ENCODE results near the gene SRP19. TPM values are rescaled to one million over a fixed set of nuclear protein-coding genes. Genes with fewer than 3 reads are reported as not detected.

SRP19 gene
- total and polyA plus RNA-seq, 9 of the 15 experiments (the other 6 are each of a cell fraction or from before 2014, with no cell fraction given) = 52.3 to 357 (median 146) TPM

- CTCF ChIA-PET (ENCODE audit: low intra/inter-chr PET ratio) = no interaction called here
- H3K36me3 ChIP-seq (ENCODE audit: control insufficient read depth, insufficient read depth, low read length) = peaks cover 55% of the 10 kb centered on the region; the same call in 2 of the 3 replicates
- no peak for TF ChIP-seq TBP (optimal IDR thresholded peaks at IDR 0.05; ENCODE audit: low read depth, low read length)
- no peak for TF ChIP-seq ZNF280A (IDR thresholded peaks at IDR 0.05; ENCODE audit: low read depth, partially characterized antibody)
- no peak for TF ChIP-seq HMBOX1 (IDR thresholded peaks at IDR 0.05)
- no peak for TF ChIP-seq EP400 (IDR thresholded peaks at IDR 0.05)
- no peak for TF ChIP-seq BRF2 (IDR thresholded peaks at IDR 0.05; ENCODE audit: borderline replicate concordance, insufficient read depth, insufficient read length)
- no peak for TF ChIP-seq ZNF592 (IDR thresholded peaks at IDR 0.05)
- TF ChIP-seq ZNF274 (IDR thresholded peaks at IDR 0.05; ENCODE audit: borderline replicate concordance, low read depth, low read length) = no peak
- TF ChIP-seq PHF20 (IDR thresholded peaks at IDR 0.05; ENCODE audit: partially characterized antibody) = no peak
- TF ChIP-seq RAD51 (IDR thresholded peaks at IDR 0.05; ENCODE audit: borderline replicate concordance, low read depth) = no peak
- no peak for TF ChIP-seq NFIC (IDR thresholded peaks at IDR 0.05)
- no peak for TF ChIP-seq FOXA1 (IDR thresholded peaks at IDR 0.05; ENCODE audit: borderline replicate concordance)
- no peak for TF ChIP-seq ARHGAP35 (IDR thresholded peaks at IDR 0.05; ENCODE audit: partially characterized antibody)
- no peak for TF ChIP-seq ATF2 (CRISPR knock-in tag; IDR thresholded peaks at IDR 0.05)
Measured at GRCh38 chr5:112886975-112887374, 25.9 kb downstream of the SRP19 start.

More at GRCh38 chr5:112886975-112887374, 25.9 kb downstream of the SRP19 start:
- H3K9me3 ChIP-seq (replicated peaks; ENCODE audit: control insufficient read depth, insufficient read depth, low read depth, low read length) = no peaks in the 10 kb centered on the region
- ATAC-seq = no peak
- in situ Hi-C loops (cut with MboI) = no loop called here
- H3K4me2 ChIP-seq (ENCODE audit: insufficient read depth, low read length) = no peak overlapping the region
- H2AFZ ChIP-seq (ENCODE audit: low read depth, low read length) = no peak overlapping the region
- H3K27me3 ChIP-seq (ENCODE audit: control insufficient read depth in 2 of 2, insufficient read depth in 2 of 2, low read length in 2 of 2) = no peaks in the 10 kb centered on the region
- 93% methylated on average over 4 of the region's 4 CpGs for WGBS (ENCODE audit: insufficient coverage, low coverage, missing lambda C conversion rate)
- H3K27ac ChIP-seq (ENCODE audit: extremely low read depth, low read depth, low read length) = no peak overlapping the region
- H3K79me2 ChIP-seq (ENCODE audit: control insufficient read depth, insufficient read depth, low read length) = no peaks in the 10 kb centered on the region
- no peak for FAIRE-seq
- no peaks in the 10 kb centered on the region for H4K20me1 ChIP-seq (replicated peaks; ENCODE audit: control insufficient read depth, insufficient read depth, low read length)
- H3K4me3 ChIP-seq = no peak overlapping the region
- no peaks in the 10 kb centered on the region for H3K4me1 ChIP-seq (replicated peaks in 1 of 2; ENCODE audit: control insufficient read depth in 2 of 2, insufficient read depth in 2 of 2, low read length in 2 of 2)
- no peak overlapping the region for H3K9ac ChIP-seq (ENCODE audit: insufficient read depth in 1 of 2, low read depth in 2 of 2, low read length in 2 of 2)
- no peaks in the 10 kb centered on the region for H3K9me1 ChIP-seq (ENCODE audit: control insufficient read depth, insufficient read depth, low read length)
- BruUV-seq (replicated peaks) = no TSS peak
- DNase-seq (ENCODE audit: extremely low read depth in 1 of 4, low spot score in 3 of 4) = no peak
- POLR2A ChIA-PET = no interaction called here
- intact Hi-C loops (cut with micrococcal nuclease) = no loop called here
